H1 (cell line): ENCODE data around the gene HOXB3. TPM values are rescaled to one million over a fixed set of nuclear protein-coding genes. Genes with fewer than 3 reads are reported as not detected.

ENCODE experiments used
- HDAC2 ChIP-seq, 2 experiments: fragments of 300-600 bp in 1 of 2; sonication (generic) in 1 of 2; IDR thresholded peaks; 2 replicates each; pipeline ENCODE4 v1.6.1; 2011 to 2012; ENCODE audit warnings: low read depth in 2 of 2, low read length in 2 of 2, mild to moderate bottlenecking in 2 of 2, moderate library complexity in 2 of 2, borderline replicate concordance in 1 of 2, inconsistent platforms in 1 of 2
- SIRT6 ChIP-seq: IDR thresholded peaks from one replicate; pipeline ENCODE4 v1.7.1; 2012; ENCODE audit warnings: low read length, inconsistent platforms
- polyA plus RNA-seq, 7 experiments: library from polyadenylated mRNA; depleted of rRNA in 3 of 7; stranded (reverse) in 5 of 7; unstranded in 2 of 7; fragments of >200 nt in 5 of 7; fragments of 200-250 nt in 2 of 7; gene quantifications; 1 replicate in 5 of 7; 2 replicates in 1 of 7; 4 replicates in 1 of 7; pipeline versions ENCODE4 v1.2.1 to v1.2.3, GENCODE V29; 2011 to 2013; ENCODE audit warnings: missing spikeins in 2 of 7, mixed read lengths in 2 of 7
- total RNA-seq: library from RNA; stranded (reverse); fragmentation: NEBNext Ultra II Directional; extraction: Animal tissue kit (Norgen Biotek cat#: 25700); gene quantifications from 2 replicates; pipeline ENCODE4 v1.2.1, GENCODE V29; 2021

Gene HOXB3
- total and polyA plus RNA-seq, 2 of the 8 experiments (the other 6 are each of a cell fraction or from before 2014, with no cell fraction given), result not detected

GRCh38 chr17:48612854-48613691, 23.0 kb upstream of the HOXB3 start (continued):
- TF ChIP-seq SIRT6, result no peak
- TF ChIP-seq HDAC2 (IDR thresholded peaks at IDR 0.05; ENCODE audit: borderline replicate concordance in 1 of 2, low read depth in 2 of 2, low read length in 2 of 2), result no peak
- TF ChIP-seq, all 59 proteins: peak for 4
